ENCODE data around the gene IRF8.

Gene IRF8

GRCh38 chr16:85909932-85910853 lies 11.2 kb downstream of the IRF8 start:
- no peak for DNase-seq
- no peak for TF ChIP-seq GATA1 (IDR thresholded peaks at IDR 0.05; ENCODE audit: low read depth, low read length)
- no peak for TF ChIP-seq POLR2A (IDR thresholded peaks at IDR 0.05; ENCODE audit: low read length)

GRCh38 chr16:85910854-85911247 lies 11.9 kb downstream of the IRF8 start:
- TF ChIP-seq POLR2A (IDR thresholded peaks at IDR 0.05; ENCODE audit: low read length) (no peak), GATA1 (IDR thresholded peaks at IDR 0.05; ENCODE audit: low read depth, low read length) (no peak)
- no peak for DNase-seq

GRCh38 chr16:85911251-85911930 lies 12.4 kb downstream of the IRF8 start:
- TF ChIP-seq POLR2A (IDR thresholded peaks at IDR 0.05; ENCODE audit: low read length) = no peak
- no peak for TF ChIP-seq GATA1 (IDR thresholded peaks at IDR 0.05; ENCODE audit: low read depth, low read length)
- DNase-seq = no peak

GRCh38 chr16:85912211-85912974 lies 13.4 kb downstream of the IRF8 start:
- TF ChIP-seq POLR2A (IDR thresholded peaks at IDR 0.05; ENCODE audit: low read length) (no peak), GATA1 (IDR thresholded peaks at IDR 0.05; ENCODE audit: low read depth, low read length) (no peak)
- peak in 1 of 2 experiments; percentile 57 for DNase-seq

- TF ChIP-seq GATA1 (IDR thresholded peaks at IDR 0.05; ENCODE audit: low read depth, low read length) = no peak
- TF ChIP-seq POLR2A (IDR thresholded peaks at IDR 0.05; ENCODE audit: low read length) = no peak
- DNase-seq = no peak
Measured at GRCh38 chr16:85913141-85913601, 14.2 kb downstream of the IRF8 start.

- TF ChIP-seq GATA1 (IDR thresholded peaks at IDR 0.05; ENCODE audit: low read depth, low read length) = no peak
- no peak for TF ChIP-seq POLR2A (IDR thresholded peaks at IDR 0.05; ENCODE audit: low read length)
- no peak for DNase-seq
Measured at GRCh38 chr16:85913688-85914422, 14.9 kb downstream of the IRF8 start.

- no peak for DNase-seq
- TF ChIP-seq POLR2A (IDR thresholded peaks at IDR 0.05; ENCODE audit: low read length) (no peak), GATA1 (IDR thresholded peaks at IDR 0.05; ENCODE audit: low read depth, low read length) (no peak)
Measured at GRCh38 chr16:85914423-85914794, 15.4 kb downstream of the IRF8 start.

- TF ChIP-seq GATA1 (IDR thresholded peaks at IDR 0.05; ENCODE audit: low read depth, low read length) = no peak
- TF ChIP-seq POLR2A (IDR thresholded peaks at IDR 0.05; ENCODE audit: low read length) = no peak
- no peak for DNase-seq
Measured at GRCh38 chr16:85915125-85915845, 16.3 kb downstream of the IRF8 start.

- peak; percentile 88 to 90 for DNase-seq
- TF ChIP-seq POLR2A (IDR thresholded peaks at IDR 0.05; ENCODE audit: low read length) (no peak), GATA1 (IDR thresholded peaks at IDR 0.05; ENCODE audit: low read depth, low read length) (no peak)
Measured at GRCh38 chr16:85916141-85916890, 17.4 kb downstream of the IRF8 start.

GRCh38 chr16:85917012-85917411 lies 18.1 kb downstream of the IRF8 start:
- TF ChIP-seq POLR2A (IDR thresholded peaks at IDR 0.05; ENCODE audit: low read length) (no peak), GATA1 (IDR thresholded peaks at IDR 0.05; ENCODE audit: low read depth, low read length) (no peak)
- no peak for DNase-seq

GRCh38 chr16:85917959-85918358 lies 19.0 kb downstream of the IRF8 start:
- no peak for DNase-seq
- TF ChIP-seq POLR2A (IDR thresholded peaks at IDR 0.05; ENCODE audit: low read length) (no peak), GATA1 (IDR thresholded peaks at IDR 0.05; ENCODE audit: low read depth, low read length) (no peak)

GRCh38 chr16:85918436-85918835 lies 19.5 kb downstream of the IRF8 start:
- DNase-seq = no peak
- no peak for TF ChIP-seq GATA1 (IDR thresholded peaks at IDR 0.05; ENCODE audit: low read depth, low read length)

All from erythroblast (primary cell).